Measurements from ENCODE around the gene AGPAT4. TPM values are rescaled to one million over a fixed set of nuclear protein-coding genes. Genes with fewer than 3 reads are reported as not detected.

AGPAT4 gene
- total and polyA plus RNA-seq, 2 of the 13 experiments (the other 11 are each of a cell fraction or from before 2014, with no cell fraction given): 0.07 to 0.13 TPM

- no peak overlapping the region for H3K4me3 ChIP-seq (replicated peaks in 1 of 3; ENCODE audit: insufficient read depth in 1 of 3, low read depth in 2 of 3, low read length in 3 of 3)
- H3K4me2 ChIP-seq (ENCODE audit: low read depth, low read length): no peak overlapping the region
- H3K9ac ChIP-seq (ENCODE audit: insufficient read depth, low read depth, low read length): no peak overlapping the region
- H3K79me2 ChIP-seq (ENCODE audit: insufficient read depth, low read length): no peaks in the 10 kb centered on the region
- POLR2A ChIA-PET: no interaction called here
- no peaks in the 10 kb centered on the region for H3K4me1 ChIP-seq (ENCODE audit: insufficient read depth, low read length)
- DNase-seq (ENCODE audit: low spot score) (no peak), FAIRE-seq (no peak), ATAC-seq (no peak)
- BruUV-seq (replicated peaks): no TSS peak
- no peaks in the 10 kb centered on the region for H4K20me1 ChIP-seq (ENCODE audit: insufficient read depth, low read length)
- H3K36me3 ChIP-seq (replicated peaks in 1 of 2; ENCODE audit: control insufficient read depth in 1 of 2, insufficient read depth in 2 of 2, low read length in 2 of 2): no peaks in the 10 kb centered on the region
- in situ Hi-C loops (cut with HindIII; ENCODE audit: extremely low pct_ligation_motif_present, low pct_unique_long_range_greater_than_20kb) (no loop called here), intact Hi-C loops (cut with micrococcal nuclease; ENCODE audit: unreplicated experiment) (no loop called here)
- no peak overlapping the region for H3K27ac ChIP-seq (ENCODE audit: extremely low read length, insufficient read depth, low read length)
- no peak overlapping the region for H2AFZ ChIP-seq (ENCODE audit: low read length)
- no peaks in the 10 kb centered on the region for H3K9me3 ChIP-seq (ENCODE audit: low read length)
- peaks cover 0 to 30% of the 10 kb centered on the region in 2 experiments; a peak in 3 of 5 replicates for H3K27me3 ChIP-seq (ENCODE audit: control insufficient read depth in 1 of 2, insufficient read depth in 2 of 2, low read length in 2 of 2)
- WGBS (ENCODE audit: low lambda C conversion rate): 61% methylated on average over 11 of the region's 11 CpGs
- CTCF ChIA-PET (ENCODE audit: low intra/inter-chr PET ratio, low total read pairs): no interaction called here
- TF ChIP-seq SNAI1 (CRISPR knock-in tag; IDR thresholded peaks at IDR 0.05; ENCODE audit: borderline replicate concordance): no peak
- TF ChIP-seq NFAT5 (CRISPR knock-in tag; IDR thresholded peaks at IDR 0.05): no peak
- no peak for TF ChIP-seq GMEB1 (CRISPR knock-in tag; IDR thresholded peaks at IDR 0.05; ENCODE audit: borderline replicate concordance)
- TF ChIP-seq MLX (CRISPR knock-in tag; IDR thresholded peaks at IDR 0.05): no peak
- TF ChIP-seq PBX2 (CRISPR knock-in tag; IDR thresholded peaks at IDR 0.05): no peak
- no peak for TF ChIP-seq TEF (CRISPR knock-in tag; IDR thresholded peaks at IDR 0.05)
- no peak for TF ChIP-seq HMGXB4 (CRISPR knock-in tag; IDR thresholded peaks at IDR 0.05; ENCODE audit: borderline replicate concordance in 1 of 2, low read depth in 1 of 2)
- no peak for TF ChIP-seq ZNF772 (CRISPR knock-in tag; IDR thresholded peaks at IDR 0.05)
- TF ChIP-seq RFXANK (CRISPR knock-in tag; IDR thresholded peaks at IDR 0.05): no peak
- no peak for TF ChIP-seq CBX2 (IDR thresholded peaks at IDR 0.05; ENCODE audit: low read depth, low read length)
- TF ChIP-seq CBX2 (CRISPR knock-in tag; IDR thresholded peaks at IDR 0.05; ENCODE audit: low read depth): no peak
- no peak for TF ChIP-seq ZNF740 (CRISPR knock-in tag; IDR thresholded peaks at IDR 0.05)
Measured at GRCh38 chr6:161166176-161166575, 107.7 kb downstream of the AGPAT4 start.

All from HepG2 (cell line).